Lower leg skin (tissue), 4 donors: ENCODE data around the gene SSC4D. TPM values are rescaled to one million over a fixed set of nuclear protein-coding genes. Genes with fewer than 3 reads are reported as not detected.
"Not testable (repeated sequence)": the region's sequence is repeated elsewhere in the genome, so short reads cannot be mapped to it uniquely, and the experiment has no call there.

Experiments
- DNase-seq, 2 donors: peaks; one replicate each; pipeline ENCODE4 v3.0.0-alpha.2; 2019; ENCODE audit warnings: low spot score in 2 of 2
- H3K4me3 ChIP-seq: fragments of 200-600 bp; sonication (generic); 2 replicates; pipeline ENCODE4 v1.5.1; 2017; ENCODE audit warnings: mild to moderate bottlenecking, low read depth; ENCODE audit not compliant: poor library complexity, severe bottlenecking
- CTCF ChIP-seq, 3 donors: fragments of 450-650 bp; IDR thresholded peaks; one replicate each; pipeline ENCODE4 v1.5.1; 2016; ENCODE audit warnings: antibody characterized with exemption in 3 of 3, mild to moderate bottlenecking in 3 of 3, moderate library complexity in 2 of 3
- POLR2A ChIP-seq, 2 donors: fragments of 450-650 bp; IDR thresholded peaks; one replicate each; pipeline ENCODE4 v1.6.1; 2016 to 2017; ENCODE audit warnings: antibody characterized with exemption in 2 of 2, mild to moderate bottlenecking in 1 of 2, moderate library complexity in 1 of 2
- WGBS, 2 donors: methylation state at CpG; one replicate each; pipeline ENCODE4 v1.1.5; 2018; 5-methylcytosine and 5-hydroxymethylcytosine counted together
- intact Hi-C: fragments of 100-400 bp; cut with DNase I; formaldehyde crosslinking; loops from one replicate; pipeline ENCODE4 v1.15.0; 2023; ENCODE audit warnings: low total_unique reads
- total RNA-seq, 4 donors: library from RNA; depleted of rRNA; stranded (reverse); fragments of >200 nt; gene quantifications; one replicate each; pipeline ENCODE4 v1.1.0, GENCODE V29; 2016

SSC4D gene
- under 1 TPM in 3 of 4 donors, not detected in 1; 0.71 to 0.88 (median 0.74) TPM for total RNA-seq

GRCh38 chr7:76409537-76409936 lies at the start of gene SSC4D:
Gene SSC4D, minus strand, starts transcription at chr7:76409697. Its CDS starts 5,258 bp downstream, at chr7:76404439.
- WGBS, 2 donors: 73 to 88% methylated on average over 5 to 6 of the region's 6 CpGs
- H3K4me3 ChIP-seq: no peak within 1 kb of the TSS
- TF ChIP-seq CTCF (IDR thresholded peaks at IDR 0.05): no peak
- no peak for TF ChIP-seq POLR2A (IDR thresholded peaks at IDR 0.05)
- DNase-seq: no peak
- intact Hi-C loops: no loop called here

GRCh38 chr7:76458504-76458903 lies 49.0 kb upstream of the SSC4D start:
- DNase-seq: peak in 1 of 2 donors; percentile 9
- intact Hi-C loops, H3K4me3 ChIP-seq: not testable (repeated sequence)
- 33 to 52% methylated on average over 1 to 2 of the region's 4 CpGs for WGBS, 2 donors

GRCh38 chr7:76457017-76457416 lies 47.5 kb upstream of the SSC4D start:
- intact Hi-C loops, H3K4me3 ChIP-seq, DNase-seq: not testable (repeated sequence)
- WGBS, 2 donors: no CpG with 5 or more reads among the region's 4 CpGs

GRCh38 chr7:76445577-76446008 lies 36.1 kb upstream of the SSC4D start:
- 0% methylated on average over 4 of the region's 5 CpGs for WGBS, 2 donors
- H3K4me3 ChIP-seq, intact Hi-C loops: not testable (repeated sequence)
- peak in 1 of 2 donors; percentile 64 for DNase-seq

GRCh38 chr7:76443846-76444245 lies 34.3 kb upstream of the SSC4D start:
- WGBS, 2 donors: 72 to 89% methylated on average over 7 to 10 of the region's 12 CpGs
- intact Hi-C loops, DNase-seq, H3K4me3 ChIP-seq: not testable (repeated sequence)

- DNase-seq, intact Hi-C loops, H3K4me3 ChIP-seq: not testable (repeated sequence)
- WGBS, 2 donors: 90 to 93% methylated on average over 2 to 5 of the region's 5 CpGs
These were observed 33.4 kb upstream of the SSC4D start for GRCh38 chr7:76442664-76443446.

- intact Hi-C loops, DNase-seq, H3K4me3 ChIP-seq: not testable (repeated sequence)
- 60 to 100% methylated on average over 1 to 2 of the region's 10 CpGs for WGBS, 2 donors
These were observed 32.3 kb upstream of the SSC4D start for GRCh38 chr7:76441792-76442191.

- WGBS, 2 donors: 89 to 95% methylated on average over 3 to 4 of the region's 4 CpGs
- DNase-seq, intact Hi-C loops: not testable (repeated sequence)
These were observed 30.9 kb upstream of the SSC4D start for GRCh38 chr7:76440404-76440803.

GRCh38 chr7:76439120-76439888 lies 29.8 kb upstream of the SSC4D start:
- intact Hi-C loops, H3K4me3 ChIP-seq: not testable (repeated sequence)
- DNase-seq: peak in 1 of 2 donors; percentile 54
- WGBS, 2 donors: 100% methylated on average over 1 of the region's 7 CpGs; no CpG with 5 or more reads in 1 of the 2 donors

More at GRCh38 chr7:76440404-76440803, 30.9 kb upstream of the SSC4D start:
- not testable (repeated sequence) for H3K4me3 ChIP-seq

GRCh38 chr7:76437873-76438272 lies 28.4 kb upstream of the SSC4D start:
- H3K4me3 ChIP-seq, intact Hi-C loops: not testable (repeated sequence)
- WGBS, 2 donors: 0 to 14% methylated on average over 1 to 2 of the region's 2 CpGs
- peak; percentile 52 to 90 for DNase-seq
